ENCODE data around the gene ARPC1B.
A peak's percentile ranks its signal among the peaks of the same experiment; 100 is the strongest.
"Not testable (repeated sequence)": the region's sequence is repeated elsewhere in the genome, so short reads cannot be mapped to it uniquely, and the experiment has no call there.

The ARPC1B gene

DNA sequence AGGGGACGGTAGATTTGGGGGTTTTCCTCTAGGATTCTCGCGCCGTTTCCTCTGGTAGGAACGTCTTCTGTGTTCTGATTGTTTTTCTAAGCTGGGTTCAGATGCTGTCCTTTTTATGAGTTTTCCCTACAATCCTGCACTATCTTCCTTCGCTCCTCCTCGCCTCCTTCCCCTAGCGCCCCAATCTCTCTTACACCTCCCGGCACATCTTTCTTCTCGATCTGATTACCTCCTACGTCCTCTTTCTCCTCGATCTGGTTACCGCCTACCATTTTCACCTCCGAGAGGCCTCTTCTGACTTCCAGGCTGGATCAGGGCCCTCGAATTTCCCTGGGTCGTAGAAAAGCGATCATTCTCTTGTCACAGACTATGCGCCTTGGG is 34.7 kb downstream of the ARPC1B start:
- no peak for DNase-seq

DNA sequence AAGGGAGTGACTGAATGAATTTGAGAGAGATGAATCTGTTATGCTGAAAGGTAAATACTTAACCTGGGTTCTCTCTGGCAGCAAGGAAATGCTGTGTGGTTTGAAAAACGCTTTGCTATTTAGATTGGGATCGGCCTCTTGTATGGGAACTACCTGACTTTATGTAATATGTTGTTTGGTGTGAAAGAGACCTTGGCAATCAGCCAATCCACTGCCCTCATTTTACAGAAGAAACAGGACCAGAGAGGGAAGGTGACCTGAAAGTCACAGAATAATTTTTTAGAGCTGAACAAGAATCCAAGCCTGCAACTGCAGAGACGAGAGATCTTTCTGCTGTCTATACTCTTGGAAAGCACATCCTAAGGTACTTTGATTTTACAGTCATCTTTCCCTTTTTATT is 35.3 kb downstream of the ARPC1B start:
- no peak for DNase-seq
- no peak for ATAC-seq

More for the DNA sequence above, 34.7 kb downstream of the ARPC1B start:
- no peak for ATAC-seq

DNA sequence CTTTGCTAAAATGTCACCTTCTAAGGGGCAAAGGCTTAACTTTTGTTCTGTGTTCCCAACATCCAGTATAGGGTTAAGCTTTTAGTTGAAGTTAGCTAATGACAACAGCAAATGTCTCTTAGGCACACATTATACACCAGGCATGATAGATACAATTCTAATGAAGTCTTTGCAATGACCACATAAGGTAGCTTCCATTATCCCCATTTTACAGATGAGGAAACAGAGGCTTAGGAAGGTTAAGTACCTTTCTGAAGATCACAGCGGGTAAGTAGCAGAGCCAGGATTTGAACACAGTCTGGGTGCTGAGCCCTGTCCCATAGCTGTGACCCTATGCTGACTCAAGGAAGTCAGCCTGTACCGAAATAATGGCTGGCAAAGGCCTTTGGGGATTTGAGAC is 36.1 kb downstream of the ARPC1B start:
- DNase-seq (no peak), ATAC-seq (no peak)

DNA sequence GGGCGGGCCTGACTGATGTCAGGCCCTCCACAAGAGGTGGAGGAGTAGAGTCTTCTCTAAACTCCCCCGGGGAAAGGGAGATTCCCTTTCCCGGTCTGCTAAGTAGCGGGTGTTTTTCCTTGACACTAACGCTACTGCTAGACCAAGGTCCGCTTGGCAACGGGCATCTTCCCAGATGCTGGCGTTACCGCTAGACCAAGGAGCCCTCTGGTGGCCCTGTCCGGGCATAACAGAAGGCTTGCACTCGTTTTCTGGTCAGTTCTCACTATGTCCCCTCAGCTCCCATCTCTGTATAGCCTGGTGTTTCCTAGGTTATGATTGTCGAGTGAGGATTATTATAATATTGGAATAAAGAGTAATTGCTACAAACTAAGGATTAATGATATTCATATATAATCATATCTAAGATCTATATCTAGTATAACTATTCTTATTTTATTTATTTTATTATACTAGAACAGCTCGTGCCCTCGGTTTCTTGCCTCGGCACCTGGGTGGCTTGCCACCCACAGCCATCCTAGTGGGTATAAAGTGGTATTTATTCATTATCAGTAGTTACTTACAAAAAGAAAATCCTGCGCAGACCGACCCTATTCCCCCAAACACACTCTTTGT is 41.1 kb downstream of the ARPC1B start:
- DNase-seq: peak; percentile 42
- ATAC-seq: not testable (repeated sequence)

DNA sequence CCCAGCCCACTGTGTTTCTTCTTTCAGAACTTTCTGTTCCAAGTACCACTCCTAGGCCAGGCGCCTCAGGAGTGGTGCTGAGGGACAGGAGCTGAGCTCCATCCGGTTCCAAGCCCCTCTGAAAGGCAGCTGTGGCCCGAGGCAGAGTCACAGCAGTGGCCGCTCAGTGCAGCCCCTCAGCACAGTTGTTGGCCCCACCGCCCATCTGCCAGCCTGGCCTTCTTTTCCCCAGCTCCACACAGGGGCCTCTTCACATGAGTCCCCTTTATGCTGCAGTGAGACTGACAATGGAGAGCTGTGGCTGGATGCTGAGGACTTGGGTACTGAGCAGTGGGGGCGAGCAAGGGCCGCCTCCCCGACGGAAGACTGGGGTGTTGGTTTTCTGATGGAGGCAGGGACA is 43.7 kb downstream of the ARPC1B start:
- no peak for ATAC-seq
- no peak for DNase-seq

DNA sequence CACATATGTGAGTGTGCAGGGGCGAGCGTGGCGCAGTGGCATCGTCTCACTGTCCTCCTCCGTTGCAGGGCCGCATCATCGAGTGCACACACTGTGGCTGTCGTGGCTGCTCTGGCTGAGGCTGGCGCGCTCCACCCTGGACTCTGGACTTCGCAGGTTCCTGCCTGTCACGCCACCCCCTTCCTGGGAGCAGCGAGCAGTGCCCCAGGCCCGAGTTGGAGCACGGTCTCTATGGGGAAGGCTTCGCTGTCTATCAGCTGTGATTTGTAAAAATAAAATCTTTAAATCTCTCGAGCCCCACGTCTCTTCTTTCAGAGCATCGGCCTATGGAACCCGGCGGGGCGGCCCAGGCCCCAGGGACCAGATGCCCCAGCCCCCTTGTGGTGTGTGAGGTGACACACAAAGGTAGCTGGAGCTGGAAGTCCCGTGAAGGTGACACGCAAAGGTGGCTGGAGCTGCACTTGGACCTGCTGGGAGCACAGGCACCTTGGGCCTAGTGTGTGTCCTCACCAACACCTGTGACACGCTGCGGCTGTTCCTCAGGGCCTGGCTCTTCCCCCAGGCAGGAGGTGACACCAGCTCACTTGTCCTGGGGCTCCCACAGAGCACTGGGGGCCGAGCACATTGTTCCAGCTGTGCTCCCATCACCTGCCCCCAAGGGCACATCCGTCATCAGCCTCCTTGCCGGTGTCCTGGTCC is 44.9 kb downstream of the ARPC1B start:
- ATAC-seq (no peak), DNase-seq (no peak)

DNA sequence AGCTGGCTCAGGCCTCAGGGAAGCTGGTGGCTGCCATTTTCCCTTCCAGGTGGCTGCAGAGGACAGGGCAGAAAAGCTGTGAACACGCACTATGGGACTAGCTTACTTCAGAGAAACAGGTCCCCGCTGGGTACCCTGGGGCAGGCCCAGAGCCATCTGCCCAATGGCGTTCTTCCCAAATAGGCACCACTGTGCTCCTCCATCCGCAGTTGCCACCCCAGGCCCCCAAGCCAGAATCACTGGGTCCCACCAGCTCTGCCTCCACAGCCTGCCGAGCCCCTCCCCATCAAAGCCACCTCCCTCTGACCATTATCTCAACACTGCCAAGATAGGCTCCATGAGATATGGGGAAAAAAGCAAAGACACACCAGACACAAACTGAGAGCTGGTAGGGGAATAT is 45.7 kb downstream of the ARPC1B start:
- ATAC-seq (no peak), DNase-seq (no peak)

DNA sequence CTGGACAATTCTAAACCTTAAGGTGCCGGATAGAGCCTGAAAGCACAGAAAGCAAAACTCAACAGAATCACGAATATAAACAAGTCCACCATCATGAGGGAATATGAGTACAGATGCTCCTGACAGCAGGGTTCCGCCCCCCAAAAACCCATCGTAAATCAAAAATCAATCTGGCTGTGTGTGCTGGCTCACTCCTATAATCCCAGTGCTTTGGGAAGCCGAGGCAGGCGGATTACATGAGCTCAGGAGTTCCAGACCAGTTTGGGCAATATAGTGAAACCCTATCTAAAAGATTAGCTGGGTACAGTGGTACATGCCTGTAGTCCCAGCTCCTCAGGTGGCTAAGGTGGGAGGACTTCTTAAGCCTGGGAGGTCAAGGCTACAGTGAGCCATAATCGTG is 46.5 kb downstream of the ARPC1B start:
- ATAC-seq (no peak), DNase-seq (no peak)

DNA sequence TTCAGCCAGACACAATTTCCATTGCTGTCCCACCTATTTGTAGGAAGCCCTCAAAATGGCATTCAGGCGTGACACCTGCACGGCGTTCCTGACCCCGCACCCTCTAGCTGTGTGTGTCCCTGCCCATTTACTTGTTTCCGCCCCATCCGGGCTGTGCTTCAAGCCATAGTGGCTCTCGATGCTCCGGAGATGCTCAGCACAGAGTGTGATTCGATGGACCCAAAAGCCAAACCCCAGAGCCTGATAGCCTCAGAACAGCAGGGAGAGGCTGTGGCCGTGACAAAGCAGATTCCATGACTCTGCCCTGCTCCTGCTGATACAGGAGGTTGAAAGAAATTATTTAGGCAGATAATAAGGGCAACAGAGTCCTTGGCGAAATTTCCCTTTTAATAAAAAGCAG is 47.7 kb downstream of the ARPC1B start:
- ATAC-seq (no peak), DNase-seq (no peak)

DNA sequence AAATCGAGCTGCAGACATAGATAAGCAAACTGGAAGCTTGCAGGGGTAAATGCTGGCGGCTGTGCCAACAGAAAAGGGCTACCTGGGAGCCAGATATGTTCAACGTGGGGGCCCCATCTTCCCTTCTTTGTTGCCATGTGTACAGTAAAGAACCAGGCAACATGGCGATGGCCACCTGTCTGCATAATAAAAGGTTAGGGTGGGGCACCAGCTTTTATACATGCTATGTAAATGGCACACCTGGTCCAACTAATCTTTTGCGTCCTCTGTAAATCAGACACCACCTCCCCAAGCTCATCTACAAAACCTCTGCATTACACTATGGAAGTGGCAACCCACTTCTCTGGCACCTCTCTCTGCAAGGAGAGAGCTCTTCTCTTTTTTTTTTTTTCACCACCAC is 48.1 kb downstream of the ARPC1B start:
- ATAC-seq (no peak), DNase-seq (no peak)

DNA sequence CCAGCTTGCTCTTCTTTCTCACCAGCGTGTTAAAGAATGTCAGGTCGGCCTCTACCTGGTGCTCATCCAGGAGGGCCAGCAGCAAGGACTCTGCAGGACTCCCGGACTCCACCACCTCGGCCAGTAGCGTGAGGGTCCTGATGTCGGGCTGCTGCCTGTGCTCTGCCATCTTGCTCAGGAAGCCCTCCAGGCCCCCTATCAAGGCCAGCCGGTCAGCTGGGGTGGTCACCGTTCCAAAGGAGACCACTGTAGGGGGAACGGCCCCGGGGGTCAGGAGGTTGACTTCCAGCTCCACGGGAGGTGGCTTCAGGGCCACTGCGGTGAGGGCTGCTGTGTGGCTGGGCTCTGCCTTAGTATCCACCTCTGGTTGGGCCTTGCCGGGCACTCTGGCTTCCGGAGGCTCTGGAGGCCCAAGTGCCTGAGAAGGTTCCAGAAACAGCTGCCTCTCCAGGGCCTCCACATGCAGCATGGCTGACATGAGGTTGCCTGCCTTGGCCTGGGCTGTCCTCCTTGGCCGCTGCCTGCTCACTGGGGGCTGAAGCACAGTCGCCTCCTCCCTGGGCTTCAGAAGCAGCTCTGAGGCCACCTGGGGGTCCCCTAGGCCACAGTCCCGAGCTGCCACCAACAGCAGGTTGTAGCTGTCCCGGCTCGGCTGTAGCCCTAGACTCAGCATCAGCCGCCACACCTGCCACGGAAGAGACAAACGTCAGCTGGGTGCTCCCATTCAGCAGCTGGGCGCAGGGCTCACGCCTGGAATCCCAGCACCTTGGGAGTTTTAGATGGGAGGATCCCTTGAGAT is 50.6 kb downstream of the ARPC1B start:
- DNase-seq (no peak), ATAC-seq (peak; percentile 10)

DNA sequence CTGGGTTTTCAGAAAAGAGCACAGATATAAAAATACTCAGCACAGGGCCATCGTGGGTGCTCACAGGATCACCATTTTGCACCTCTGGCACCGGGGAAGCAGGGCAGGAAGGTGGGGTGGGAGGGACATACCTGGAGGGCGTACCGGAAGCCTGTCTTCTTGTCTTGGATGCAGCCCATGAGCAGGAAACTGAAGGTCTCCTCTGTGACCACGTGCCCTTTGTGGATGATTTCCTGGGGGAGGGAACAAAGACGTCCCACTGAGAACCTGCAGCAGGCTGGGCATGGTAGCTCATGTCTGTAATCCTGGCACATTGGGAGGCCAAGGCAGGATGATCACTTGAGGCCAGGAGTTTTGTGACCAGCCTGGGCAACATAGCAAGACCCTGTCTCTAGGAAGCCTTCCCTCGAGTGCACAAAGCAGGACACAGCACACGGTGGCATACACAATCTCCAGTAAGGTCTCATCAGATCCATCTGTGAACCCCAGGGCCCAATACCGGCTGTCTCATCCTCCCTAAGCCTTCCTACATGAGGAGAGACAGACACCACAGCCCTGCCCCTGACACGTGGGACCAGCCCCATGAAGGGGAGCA is 54.5 kb downstream of the ARPC1B start:
- ATAC-seq (no peak), DNase-seq (no peak)

DNA sequence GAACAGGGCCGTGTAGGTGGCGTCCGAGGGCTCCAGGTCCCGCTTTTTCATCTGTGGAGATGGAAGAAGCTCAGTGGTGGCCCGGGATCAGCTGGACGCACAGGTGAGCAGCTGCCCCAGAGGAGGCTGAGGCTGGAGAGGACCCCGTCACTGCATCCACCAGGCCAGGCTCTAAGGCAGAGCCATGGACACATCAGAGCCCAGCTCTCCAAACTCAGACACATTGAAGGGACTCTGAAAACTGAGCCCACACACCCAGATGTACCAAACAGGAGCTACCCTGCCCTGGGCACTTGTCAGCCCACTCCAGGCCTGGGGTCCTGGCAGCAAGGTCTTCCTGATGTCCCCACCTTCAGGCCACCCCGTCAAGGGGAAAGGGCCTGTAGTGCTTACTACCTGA is 55.2 kb downstream of the ARPC1B start:
- DNase-seq: no peak
- ATAC-seq: no peak

DNA sequence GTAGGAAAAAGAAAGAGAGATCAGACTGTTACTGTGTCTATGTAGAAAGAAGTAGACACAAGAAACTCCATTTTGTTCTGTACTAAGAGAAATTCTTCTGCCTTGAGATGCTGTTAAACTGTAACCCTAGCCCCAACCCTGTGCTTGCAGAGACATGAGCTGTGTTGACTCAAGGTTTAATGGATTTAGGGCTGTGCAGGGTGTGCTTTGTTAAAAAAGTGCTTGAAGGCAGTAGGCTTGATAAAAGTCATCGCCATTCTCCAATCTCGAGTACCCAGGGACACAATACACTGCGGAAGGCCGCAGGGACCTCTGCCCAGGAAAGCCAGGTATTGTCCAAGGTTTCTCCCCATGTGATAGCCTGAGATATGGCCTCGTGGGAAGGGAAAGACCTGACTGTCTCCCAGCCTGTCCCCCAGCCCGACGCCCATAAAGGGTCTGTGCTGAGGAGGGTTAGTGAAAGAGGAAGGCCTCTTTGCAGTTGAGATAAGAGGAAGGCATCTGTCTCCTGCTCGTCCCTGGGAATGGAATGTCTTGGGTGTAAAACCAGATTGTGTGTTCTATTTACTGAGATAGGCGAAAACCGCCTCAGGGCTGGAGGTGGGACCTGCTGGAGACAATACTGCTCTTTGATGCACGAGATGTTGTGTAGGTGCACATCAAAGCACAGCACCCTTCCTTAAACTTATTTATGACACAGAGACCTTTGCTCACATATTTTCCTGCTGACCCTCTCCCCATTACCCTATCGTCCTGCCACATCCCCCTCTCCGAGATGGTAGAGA is 57.4 kb downstream of the ARPC1B start:
- not testable (repeated sequence) for ATAC-seq, DNase-seq

DNA sequence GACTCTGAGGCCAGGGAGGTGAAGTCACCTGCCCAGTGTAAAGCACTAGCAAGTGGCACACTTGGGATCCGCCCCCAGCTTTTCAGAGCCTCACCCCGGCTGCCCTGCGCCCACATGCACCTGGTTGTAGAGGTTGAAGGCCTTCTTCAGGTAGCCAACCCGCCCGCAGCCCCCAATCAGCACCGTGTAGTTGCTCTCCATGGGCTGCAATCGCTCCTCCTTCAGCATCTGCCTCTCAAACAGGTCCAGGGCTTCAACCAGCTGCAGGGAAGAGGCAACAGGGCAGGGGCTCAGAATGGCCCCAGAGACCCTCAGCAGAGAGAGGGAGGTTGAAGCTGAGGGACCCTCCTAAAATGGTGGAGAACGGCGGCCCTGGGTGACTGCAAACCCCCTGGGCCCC is 58.6 kb downstream of the ARPC1B start:
- ATAC-seq (no peak), DNase-seq (no peak)

DNA sequence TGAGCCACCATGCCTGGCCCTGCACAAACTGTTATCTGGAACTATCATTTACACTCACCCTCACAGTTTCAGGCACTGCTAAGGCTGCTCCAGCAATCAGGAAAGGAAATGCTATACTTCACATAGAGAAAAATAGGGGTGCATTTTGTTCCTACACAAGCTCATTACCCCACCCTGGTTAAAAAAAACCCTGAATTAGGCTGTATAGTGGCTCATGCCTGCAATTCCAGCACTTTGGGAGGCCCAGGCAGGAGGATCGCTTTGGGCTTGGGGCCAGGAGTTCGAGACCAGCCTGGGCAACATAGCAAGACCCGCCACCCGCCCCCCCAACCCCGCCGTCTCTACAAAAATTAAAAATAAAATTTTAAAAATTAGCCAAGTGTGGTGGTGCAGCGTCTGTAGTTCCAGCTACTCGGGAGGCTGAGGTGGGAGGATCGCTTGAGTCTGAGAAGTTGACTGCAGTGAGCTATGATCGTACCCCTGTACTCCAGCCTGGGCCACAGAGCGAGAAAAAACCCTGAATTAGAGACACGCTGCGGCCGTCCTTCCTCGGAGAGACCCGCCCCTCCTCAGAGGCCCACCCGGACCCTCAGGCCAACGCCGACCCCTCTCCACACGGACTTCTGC is 63.5 kb downstream of the ARPC1B start:
- ATAC-seq (peak; percentile 1), DNase-seq (no peak)

DNA sequence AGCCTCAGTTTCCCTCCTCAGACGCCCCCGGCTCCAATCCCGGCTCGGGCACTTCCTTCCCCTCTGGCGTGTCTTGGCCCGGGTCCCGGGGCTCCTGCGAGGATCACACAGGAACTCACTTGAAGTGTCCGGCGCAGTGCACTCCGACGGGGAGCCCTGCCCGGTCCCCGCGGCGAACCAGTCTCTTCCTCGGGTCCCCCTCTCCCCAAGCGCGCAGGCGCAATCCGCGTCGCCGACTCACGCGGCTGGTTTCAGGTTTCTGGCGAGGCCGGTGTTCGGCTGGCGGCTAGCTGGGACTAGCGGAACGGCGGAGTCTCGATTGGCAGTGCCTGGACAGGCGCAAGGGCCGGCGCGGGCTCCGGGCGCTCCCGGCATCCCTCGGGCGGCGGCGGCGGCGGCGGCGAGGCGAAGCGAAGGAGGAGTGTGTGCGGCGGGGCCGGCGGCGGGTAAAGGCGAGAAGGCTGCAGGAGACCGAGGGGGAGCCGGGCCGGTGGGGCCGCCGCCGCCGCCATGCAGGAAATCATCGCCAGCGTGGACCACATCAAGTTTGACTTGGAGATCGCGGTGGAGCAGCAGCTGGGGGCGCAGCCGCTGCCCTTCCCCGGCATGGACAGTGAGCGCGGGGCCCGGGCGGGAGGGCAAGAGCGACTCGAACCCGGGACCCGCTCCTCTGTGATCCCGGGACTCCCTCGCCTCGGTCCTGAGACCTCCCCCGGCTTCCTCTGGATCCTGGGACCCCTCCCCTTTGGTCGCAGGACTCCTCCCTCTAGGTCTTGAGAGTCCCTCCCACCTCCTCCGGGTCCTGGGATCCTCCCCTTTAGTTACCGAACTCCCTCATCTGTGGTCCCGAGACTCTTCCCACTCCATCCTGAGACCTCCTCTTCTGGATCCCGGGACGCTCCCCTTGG is 64.3 kb downstream of the ARPC1B start, which contains the start of the genes CPSF4 and PTCD1:
Gene CPSF4, plus strand, starts transcription at position 371 of the 908 bp plus-strand sequence. Its CDS starts 140 bp downstream, at position 511.
Gene PTCD1, minus strand, starts transcription at position 226 of the 908 bp plus-strand sequence. CDS start 3,556 bp downstream, outside the sequence.
- ATAC-seq: peak; percentile 95

DNA sequence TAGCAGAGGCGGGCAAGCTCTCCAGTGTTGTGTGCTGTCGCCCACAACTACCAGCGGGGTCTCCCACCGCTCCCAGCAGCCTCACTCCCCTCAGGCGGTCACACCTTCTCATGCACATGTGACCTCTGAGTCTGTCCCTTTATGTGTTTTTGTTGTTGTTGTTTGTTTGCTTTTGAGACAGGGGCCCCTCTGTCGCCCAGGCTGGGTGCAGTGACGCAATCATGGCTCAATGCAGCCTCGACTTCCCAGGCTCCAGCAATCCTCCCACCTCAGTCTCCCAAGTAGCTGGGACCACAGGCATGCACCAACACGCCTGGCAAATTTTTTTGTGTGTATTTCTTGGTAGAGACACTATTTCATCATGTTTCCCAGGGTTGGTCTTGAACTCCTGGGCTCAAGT is 65.7 kb downstream of the ARPC1B start:
- DNase-seq: no peak
- ATAC-seq: no peak

More for the DNA sequence above, 64.3 kb downstream of the ARPC1B start, which contains the start of the genes CPSF4 and PTCD1:
- DNase-seq: peak; percentile 96
